ENCODE measurements around the gene TAF4.

The TAF4 gene

GRCh38 chr20:62026564-62026856, 39.2 kb downstream of the TAF4 start:
- no peak overlapping the region for H3K9ac ChIP-seq (ENCODE audit: low read length)
- no peak overlapping the region for H3K4me3 ChIP-seq (ENCODE audit: low read length)
- TF ChIP-seq EZH2 (optimal IDR thresholded peaks at IDR 0.05; ENCODE audit: low read depth, low read length) = no peak
- TF ChIP-seq CTCF (IDR thresholded peaks at IDR 0.05; ENCODE audit: low read length) = no peak
- no peak for TF ChIP-seq EZH2phosphoT487 (IDR thresholded peaks at IDR 0.05; ENCODE audit: low read length)
- peaks cover 88% of the 10 kb centered on the region for H3K79me2 ChIP-seq (ENCODE audit: low read length)
- peaks cover 15% of the 10 kb centered on the region for H3F3A ChIP-seq (ENCODE audit: insufficient read depth, low read length)
- no peak overlapping the region for H3K4me2 ChIP-seq (ENCODE audit: low read depth, low read length)
- H3K27ac ChIP-seq (ENCODE audit: low read length) = no peak overlapping the region
- H3K36me3 ChIP-seq (replicated peaks; ENCODE audit: insufficient read depth, low read length) = no peaks in the 10 kb centered on the region
- DNase-seq = no peak
- H2AFZ ChIP-seq (ENCODE audit: low read length) = no peak overlapping the region
- no peaks in the 10 kb centered on the region for H3K9me2 ChIP-seq (replicated peaks; ENCODE audit: insufficient read depth, low read length)
- H3K9me3 ChIP-seq (replicated peaks; ENCODE audit: insufficient read depth, low read length) = no peaks in the 10 kb centered on the region
- peaks cover 16% of the 10 kb centered on the region for H3K4me1 ChIP-seq (ENCODE audit: low read length)
- peaks cover 17% of the 10 kb centered on the region for H4K20me1 ChIP-seq (ENCODE audit: insufficient read depth, low read length)
- H3K27me3 ChIP-seq (replicated peaks; ENCODE audit: insufficient read depth, low read length) = no peaks in the 10 kb centered on the region

DNA sequence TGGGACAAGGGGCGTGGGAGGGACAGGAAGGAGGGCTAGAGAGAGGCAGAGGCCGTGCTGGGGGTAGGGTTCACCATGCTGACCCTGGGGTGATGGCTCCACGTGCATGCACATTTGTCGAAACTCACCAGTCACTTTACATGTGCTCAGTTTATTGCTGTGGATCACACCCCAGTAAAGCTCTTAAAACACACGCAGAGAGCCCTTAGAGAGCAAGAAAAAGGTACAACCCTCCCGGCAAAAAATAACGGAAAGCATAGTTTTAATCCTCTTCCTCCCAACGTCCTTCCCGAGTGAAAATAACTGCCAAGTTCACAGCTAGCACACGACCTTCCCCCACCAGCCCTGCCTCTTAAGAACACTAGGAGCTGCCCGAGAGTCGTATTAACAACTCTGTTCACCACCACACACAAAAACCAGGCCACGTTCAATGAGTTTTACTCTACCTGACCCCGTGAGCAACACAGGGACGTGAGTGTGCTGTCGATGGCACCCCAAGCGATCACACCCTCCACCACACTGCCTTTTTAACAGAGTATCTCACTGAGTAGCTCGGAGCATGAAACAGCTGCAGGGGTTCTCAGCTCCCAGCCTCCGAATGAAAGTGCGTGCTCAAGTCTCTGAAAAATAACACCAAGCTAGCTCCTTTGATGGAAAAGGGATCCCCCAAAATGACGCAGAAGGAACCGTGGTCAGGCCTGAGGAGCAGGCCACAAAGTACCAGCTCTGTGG, 39.7 kb downstream of the TAF4 start:
- Histone ChIP-seq H3K36me3 (replicated peaks; ENCODE audit: insufficient read depth, low read length) (no peaks in the 10 kb centered on the region), H2AFZ (ENCODE audit: low read length) (no peak overlapping the region), H3K9me3 (replicated peaks; ENCODE audit: insufficient read depth, low read length) (no peaks in the 10 kb centered on the region), H3K79me2 (ENCODE audit: low read length) (peaks cover 92% of the 10 kb centered on the region), H3K9me2 (replicated peaks; ENCODE audit: insufficient read depth, low read length) (no peaks in the 10 kb centered on the region), H3K9ac (ENCODE audit: low read length) (no peak overlapping the region), H4K20me1 (ENCODE audit: insufficient read depth, low read length) (peaks cover 17% of the 10 kb centered on the region), H3K4me2 (ENCODE audit: low read depth, low read length) (no peak overlapping the region), H3K4me3 (ENCODE audit: low read length) (no peak overlapping the region), H3F3A (ENCODE audit: insufficient read depth, low read length) (peaks cover 10% of the 10 kb centered on the region), H3K4me1 (ENCODE audit: low read length) (peaks cover 11% of the 10 kb centered on the region), H3K27me3 (replicated peaks; ENCODE audit: insufficient read depth, low read length) (no peaks in the 10 kb centered on the region), H3K27ac (ENCODE audit: low read length) (no peak overlapping the region)
- no peak for TF ChIP-seq CTCF (IDR thresholded peaks at IDR 0.05; ENCODE audit: low read length)
- no peak for TF ChIP-seq EZH2 (optimal IDR thresholded peaks at IDR 0.05; ENCODE audit: low read depth, low read length)
- no peak for TF ChIP-seq EZH2phosphoT487 (IDR thresholded peaks at IDR 0.05; ENCODE audit: low read length)
- DNase-seq = no peak

GRCh38 chr20:62025394-62025793, 40.3 kb downstream of the TAF4 start:
- Histone ChIP-seq H4K20me1 (ENCODE audit: insufficient read depth, low read length) (peaks cover 16% of the 10 kb centered on the region), H2AFZ (ENCODE audit: low read length) (no peak overlapping the region), H3F3A (ENCODE audit: insufficient read depth, low read length) (peaks cover 4% of the 10 kb centered on the region), H3K36me3 (replicated peaks; ENCODE audit: insufficient read depth, low read length) (no peaks in the 10 kb centered on the region), H3K4me1 (ENCODE audit: low read length) (peaks cover 6% of the 10 kb centered on the region), H3K4me3 (ENCODE audit: low read length) (no peak overlapping the region), H3K27ac (ENCODE audit: low read length) (no peak overlapping the region), H3K4me2 (ENCODE audit: low read depth, low read length) (no peak overlapping the region), H3K27me3 (replicated peaks; ENCODE audit: insufficient read depth, low read length) (no peaks in the 10 kb centered on the region), H3K79me2 (ENCODE audit: low read length) (peaks cover 97% of the 10 kb centered on the region), H3K9me2 (replicated peaks; ENCODE audit: insufficient read depth, low read length) (no peaks in the 10 kb centered on the region), H3K9me3 (replicated peaks; ENCODE audit: insufficient read depth, low read length) (no peaks in the 10 kb centered on the region), H3K9ac (ENCODE audit: low read length) (no peak overlapping the region)
- DNase-seq = no peak
- TF ChIP-seq EZH2 (optimal IDR thresholded peaks at IDR 0.05; ENCODE audit: low read depth, low read length) = no peak
- TF ChIP-seq CTCF (IDR thresholded peaks at IDR 0.05; ENCODE audit: low read length) = no peak
- TF ChIP-seq EZH2phosphoT487 (IDR thresholded peaks at IDR 0.05; ENCODE audit: low read length) = no peak
